GM19438 (cell line): ENCODE data around the gene REC8.

ENCODE experiments used
- ATAC-seq: cut with Tn5 transposase; IDR thresholded peaks from one replicate; pipeline ENCODE4 v1.9.1; 2021; ENCODE audit warnings: low read depth; ENCODE audit not compliant: unreplicated experiment

The REC8 gene

DNA sequence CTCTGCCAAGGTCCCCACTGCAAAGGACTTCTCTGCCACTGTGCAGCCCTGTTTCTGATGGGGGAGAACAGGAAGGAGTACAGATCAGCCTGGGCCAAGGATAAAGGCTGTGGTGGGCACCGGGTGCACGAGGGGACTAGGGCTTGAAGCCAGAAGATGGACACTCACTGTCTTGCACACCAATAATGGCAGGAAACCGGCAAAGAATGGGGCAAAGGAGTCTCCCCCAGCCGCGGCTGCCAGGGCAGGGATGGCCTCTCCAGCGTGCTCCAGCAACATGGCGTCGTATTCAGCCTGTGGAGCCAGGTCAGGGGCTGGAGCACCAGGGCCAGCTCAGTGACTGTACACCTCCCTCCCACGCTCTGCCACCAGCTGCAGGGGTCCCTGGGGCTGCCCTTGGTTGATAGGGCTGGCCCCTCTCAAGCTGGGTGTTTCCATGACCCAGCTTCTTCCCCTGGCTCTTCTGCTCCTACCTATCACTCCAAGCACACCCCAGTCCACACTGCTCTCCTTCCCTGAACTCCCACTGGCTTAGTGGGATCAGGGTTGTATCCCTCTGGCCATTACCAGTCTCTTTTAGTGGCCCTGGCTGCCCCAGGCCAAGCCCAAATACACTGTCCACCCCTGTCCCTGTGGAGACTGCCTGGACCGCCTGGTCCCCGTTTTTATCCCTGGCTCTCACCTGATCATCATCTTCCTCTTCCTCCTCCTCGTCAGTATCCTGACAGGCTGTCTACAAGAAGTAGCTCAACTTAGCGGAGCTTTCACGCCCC, 10.4 kb downstream of the REC8 start:
- no peak for ATAC-seq

DNA sequence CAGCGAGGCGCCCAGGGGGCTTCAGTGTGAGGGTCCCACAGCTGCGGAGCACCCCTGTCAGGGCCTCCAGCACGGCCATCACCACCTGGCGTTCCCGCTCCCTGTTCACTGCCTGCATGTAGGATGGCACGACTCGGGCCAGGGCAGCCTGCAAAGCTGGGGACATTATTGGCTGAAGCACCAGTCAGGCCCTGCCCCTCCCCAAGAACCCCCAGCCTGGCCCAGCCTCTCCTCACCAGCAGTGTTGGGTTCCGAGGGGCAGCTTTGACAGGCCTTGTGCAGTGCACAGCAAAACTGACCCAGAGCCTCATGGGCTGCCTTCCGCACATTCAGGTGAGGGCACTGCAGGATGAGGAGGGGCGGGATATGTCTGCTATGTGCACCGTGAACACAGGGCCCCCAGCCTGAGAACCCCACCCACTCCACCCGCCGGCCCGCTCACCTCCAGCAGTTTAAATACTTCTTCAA, 11.2 kb downstream of the REC8 start:
- no peak for ATAC-seq

GRCh38 chr14:24184104-24184970, 12.5 kb downstream of the REC8 start:
- no peak for ATAC-seq

- no peak for ATAC-seq
Measured at GRCh38 chr14:24185026-24185425, 13.1 kb downstream of the REC8 start.

- no peak for ATAC-seq
Measured at GRCh38 chr14:24185741-24186140, 13.9 kb downstream of the REC8 start.

GRCh38 chr14:24186831-24187538, 15.1 kb downstream of the REC8 start:
- no peak for ATAC-seq

GRCh38 chr14:24187539-24187915, 15.6 kb downstream of the REC8 start:
- ATAC-seq = no peak

GRCh38 chr14:24188251-24189058, 16.6 kb downstream of the REC8 start, which contains the start of gene IPO4:
IPO4 (minus strand) TSS chr14:24188816; CDS start chr14:24188787, 29 bp downstream.
- peak; percentile 92 for ATAC-seq

GRCh38 chr14:24189059-24189375, 17.1 kb downstream of the REC8 start:
- ATAC-seq = no peak

DNA sequence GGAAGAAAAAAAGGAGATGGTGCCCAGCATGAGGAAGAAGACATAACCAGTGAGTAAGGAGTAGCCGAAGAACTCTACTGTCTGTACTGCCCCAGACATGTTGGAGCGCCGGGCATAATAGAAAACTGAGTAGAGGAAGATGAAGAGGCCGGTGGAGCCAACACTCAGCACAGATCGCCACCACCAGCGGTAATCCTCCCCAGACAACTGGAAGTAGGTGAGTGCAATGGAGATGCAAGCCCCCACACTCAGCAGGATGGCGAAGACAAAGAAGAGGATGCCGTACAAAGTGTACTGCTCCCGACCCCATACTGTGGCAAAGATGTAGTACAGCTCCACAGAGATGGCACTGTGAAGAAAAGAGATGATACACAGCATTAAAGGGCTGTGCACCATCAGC, 17.6 kb downstream of the REC8 start:
- ATAC-seq = no peak

DNA sequence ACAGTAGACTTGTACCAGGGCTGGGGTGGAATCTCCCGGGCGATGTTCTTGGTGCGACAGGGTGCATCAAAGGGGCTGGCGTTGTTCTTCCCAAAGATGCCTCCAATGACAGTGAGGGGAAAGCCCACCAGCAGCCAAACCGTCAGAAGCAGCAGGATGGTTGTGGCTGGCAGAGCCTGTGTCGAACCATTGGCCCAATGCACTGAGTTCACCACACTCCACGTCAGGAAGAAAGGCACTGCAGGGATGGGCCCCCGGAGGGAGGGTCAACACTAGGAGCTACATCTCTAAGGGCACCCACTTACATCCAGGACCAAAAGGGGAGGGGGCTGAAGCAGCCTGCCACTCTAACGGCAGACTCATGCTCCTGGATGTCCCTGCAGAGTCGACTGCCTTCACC, 18.5 kb downstream of the REC8 start:
- ATAC-seq = no peak

DNA sequence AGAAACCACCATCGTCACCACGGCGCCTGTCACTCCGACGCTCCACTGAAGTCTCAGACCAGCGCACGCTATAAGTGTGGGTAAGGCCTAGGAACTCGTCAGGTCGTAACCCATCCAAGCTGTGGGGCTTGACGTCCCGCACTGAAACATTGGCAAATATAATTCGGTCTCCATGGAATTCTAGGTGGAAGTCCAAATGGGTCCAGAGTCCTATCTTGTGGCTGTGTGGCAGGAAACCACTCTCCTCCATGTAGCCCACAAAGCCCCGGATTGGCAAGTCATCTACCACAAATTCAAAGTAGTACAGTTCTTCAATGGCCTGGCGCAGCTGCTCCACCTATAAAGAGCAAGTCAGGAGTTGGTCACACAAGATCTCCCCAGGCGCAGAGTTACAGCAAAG, 21.1 kb downstream of the REC8 start:
- ATAC-seq = no peak

- ATAC-seq = no peak
Measured at GRCh38 chr14:24194186-24194872, 22.4 kb downstream of the REC8 start.

GRCh38 chr14:24194873-24195185, 22.9 kb downstream of the REC8 start:
- ATAC-seq = no peak

DNA sequence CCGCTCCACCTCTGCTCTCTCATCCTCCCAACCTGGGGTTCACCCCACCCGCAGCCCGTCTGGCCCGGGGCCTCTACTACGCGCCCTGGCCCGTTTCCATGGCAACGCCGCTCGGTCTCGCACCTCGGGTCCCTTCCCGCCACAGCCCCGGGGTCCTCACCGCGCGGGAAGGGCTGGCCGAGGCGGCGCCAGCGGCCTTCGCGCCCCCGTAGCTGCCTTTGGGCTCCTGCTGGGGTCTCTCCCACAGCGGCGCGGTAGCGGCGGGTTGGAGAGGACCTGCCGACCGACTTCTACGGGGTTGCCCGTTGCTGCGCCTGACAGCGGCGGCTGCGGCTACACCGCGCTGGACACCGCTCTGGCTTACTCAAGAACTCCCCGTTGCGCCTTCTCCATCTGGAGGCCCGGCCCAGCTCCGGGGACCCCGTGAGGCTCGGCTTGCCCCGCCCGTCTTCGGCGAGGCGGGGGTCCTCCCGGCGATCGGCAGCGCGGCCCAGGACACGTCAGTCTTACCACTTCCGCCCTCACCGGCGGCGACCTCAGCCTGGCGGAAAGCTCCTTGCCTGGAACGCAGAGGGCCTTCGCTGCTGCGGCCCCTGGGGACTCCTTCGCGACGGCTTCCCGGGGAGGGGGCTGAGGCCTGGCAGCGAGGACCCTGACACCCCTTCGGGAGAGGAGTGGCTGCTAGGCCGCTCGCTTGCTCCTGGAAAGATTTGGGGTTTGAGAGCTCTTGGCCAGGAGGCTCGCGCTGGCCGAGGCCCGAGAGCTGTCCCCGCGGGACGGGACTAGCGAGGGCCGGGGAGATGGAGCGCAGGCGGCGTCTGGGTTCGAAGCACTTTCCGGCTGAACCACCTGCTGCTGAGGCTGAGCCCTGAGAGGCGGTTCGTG, 23.5 kb downstream of the REC8 start, which contains the start of gene TM9SF1:
Gene TM9SF1, minus strand, starts transcription at position 256 of the 885 bp plus-strand sequence. CDS start 422 bp downstream, outside the sequence.
- ATAC-seq = peak; percentile 81

DNA sequence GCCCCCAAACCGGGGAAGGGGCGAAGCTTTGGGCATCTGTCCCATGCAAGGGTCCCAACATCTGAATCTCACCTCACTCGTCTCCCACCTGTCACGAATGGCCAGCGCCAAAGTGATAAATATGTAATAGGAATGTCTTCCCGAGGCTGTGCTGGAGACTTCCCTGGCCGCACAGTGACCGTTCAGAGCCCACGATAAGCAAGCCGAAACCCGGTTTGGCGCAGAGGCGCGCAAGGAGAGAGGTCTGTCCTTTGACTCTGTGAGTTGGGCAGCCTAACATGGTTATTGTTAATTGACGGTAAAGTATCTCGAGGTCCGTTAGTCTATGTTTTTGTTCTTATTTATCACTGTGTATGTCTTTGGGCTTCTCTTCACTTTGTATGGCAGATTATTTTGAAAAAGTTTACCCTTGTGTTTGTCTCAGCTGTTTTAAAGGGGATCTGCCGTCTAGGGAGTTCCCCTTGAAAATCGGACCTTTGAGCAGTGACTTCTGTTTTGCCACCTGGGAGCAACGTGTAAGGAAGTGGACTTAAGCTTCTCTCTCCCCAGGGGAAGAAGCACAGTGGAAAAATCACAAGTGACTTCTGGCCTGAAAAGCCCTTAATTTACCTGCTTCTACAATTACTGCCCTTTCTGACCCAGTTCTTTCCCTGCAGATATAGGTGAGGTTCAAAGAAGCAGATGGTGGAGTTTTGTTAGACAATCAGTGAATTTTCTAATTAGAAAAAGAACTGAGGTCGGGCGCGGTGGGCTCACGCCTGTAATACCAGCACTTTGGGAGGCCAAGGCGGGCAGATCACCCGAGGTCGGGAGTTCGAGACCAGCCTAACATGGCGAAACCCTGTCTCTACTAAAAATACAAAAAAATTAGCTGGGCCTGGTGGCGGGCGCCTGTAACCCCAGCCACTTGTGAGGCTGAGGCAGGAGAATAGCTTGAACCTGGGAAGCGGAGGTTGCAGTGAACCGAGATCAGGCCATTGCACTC, 24.5 kb downstream of the REC8 start:
- ATAC-seq = peak; percentile 30

- ATAC-seq = no peak
Measured at GRCh38 chr14:24197056-24197450, 25.2 kb downstream of the REC8 start.
